Gastrocnemius medialis (tissue), 4 donors: ENCODE results near the gene SCN5A.

Experiments
- CTCF ChIP-seq, 5 experiments: fragments of 450-650 bp in 3 of 5; fragments of 200-600 bp in 2 of 5; sonication (generic) in 2 of 5; IDR thresholded peaks in 4 of 5; conservative IDR thresholded peaks in 1 of 5; 1 replicate in 4 of 5; 2 replicates in 1 of 5; pipeline ENCODE4 v1.5.1; 2016 to 2019; ENCODE audit warnings: antibody characterized with exemption in 5 of 5, mild to moderate bottlenecking in 3 of 5, moderate library complexity in 3 of 5
- POLR2A ChIP-seq, 2 donors: fragments of 450-650 bp; IDR thresholded peaks; one replicate each; pipeline ENCODE4 v1.6.1; 2017; ENCODE audit warnings: antibody characterized with exemption in 2 of 2, mild to moderate bottlenecking in 2 of 2, moderate library complexity in 2 of 2

GRCh38 chr3:38640661-38641452, 8.6 kb downstream of the SCN5A start:
- TF ChIP-seq CTCF (IDR thresholded peaks at IDR 0.05 in 4 of 5, conservative IDR thresholded peaks at IDR 0.05 in 1 of 5) (no peak), POLR2A (IDR thresholded peaks at IDR 0.05) (no peak)
